Hematopoietic multipotent progenitor cell (in vitro differentiated cells): Measurements from ENCODE around the gene GLG1. TPM values are rescaled to one million over a fixed set of nuclear protein-coding genes. Genes with fewer than 3 reads are reported as not detected.

Source experiments
- DNase-seq, 3 donors: peaks; one replicate each; pipeline ENCODE4 v3.0.0-alpha.2; 2011 to 2015; ENCODE audit warnings: low read depth in 2 of 3, low spot score in 2 of 3
- total RNA-seq: library from RNA; depleted of rRNA; stranded (reverse); fragments of >200 nt; gene quantifications from one replicate; pipeline ENCODE4 v1.2.3, GENCODE V29; 2012

Gene GLG1
- total RNA-seq, 1 donor = 32.9 TPM

DNA sequence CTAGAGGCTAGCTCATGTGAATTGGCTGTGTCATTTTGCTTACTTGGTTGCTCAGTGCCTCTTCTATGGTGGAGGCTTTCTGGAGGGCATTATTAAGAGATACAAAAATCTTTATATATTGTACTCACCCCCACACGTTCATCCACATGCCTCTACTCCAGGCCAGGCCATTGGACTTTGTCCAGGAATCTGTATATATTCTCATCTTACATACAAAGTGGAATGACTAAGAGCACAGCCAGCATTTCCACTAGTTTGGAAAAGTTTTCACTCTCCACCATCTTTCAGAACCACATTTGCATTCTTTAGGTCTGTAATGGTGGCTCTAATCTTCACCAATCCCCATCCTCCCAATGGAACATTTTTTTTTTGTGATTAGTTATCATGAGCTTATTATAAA lies 4.8 kb upstream of the GLG1 start:
- DNase-seq = no peak

DNA sequence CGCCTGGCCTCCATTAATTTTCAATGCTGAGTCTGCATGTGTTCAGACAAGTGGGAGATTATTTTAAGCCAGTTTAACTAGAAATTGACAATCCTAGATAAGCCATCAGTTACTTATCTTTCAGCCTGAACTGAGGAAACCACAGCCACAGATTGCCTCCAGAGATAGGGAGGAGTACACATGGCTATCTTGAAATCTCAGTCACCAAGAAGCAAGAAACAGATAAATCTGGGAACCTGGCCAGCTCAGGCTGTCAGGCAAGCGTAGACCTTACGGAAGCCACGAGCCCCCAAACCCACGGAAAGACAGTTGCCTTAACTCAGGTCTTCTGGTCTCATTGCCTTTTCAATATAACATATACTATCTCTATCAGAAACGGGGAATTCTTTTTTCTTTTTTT lies 2.0 kb upstream of the GLG1 start:
- peak in 2 of 3 donors; percentile 89 to 95 for DNase-seq

DNA sequence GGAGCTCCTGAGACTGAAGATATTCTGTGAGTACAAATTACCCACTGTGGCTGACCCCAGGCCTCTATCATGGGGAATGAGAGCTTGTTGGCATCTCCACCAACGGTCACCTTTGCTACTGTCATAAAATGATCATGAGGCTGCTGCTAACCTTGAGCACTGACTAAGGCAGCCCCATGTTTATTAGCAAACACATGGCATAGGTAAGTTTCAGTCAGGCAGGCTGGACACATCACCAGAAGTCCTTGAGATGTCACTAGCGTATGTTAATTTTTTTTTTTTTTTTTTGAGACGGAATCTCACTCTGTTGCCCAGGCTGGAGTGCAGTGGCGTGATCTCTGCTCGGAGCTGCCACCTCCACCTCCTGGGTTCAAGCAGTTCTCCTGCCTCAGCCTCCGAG lies 1.5 kb upstream of the GLG1 start:
- no peak for DNase-seq

DNA sequence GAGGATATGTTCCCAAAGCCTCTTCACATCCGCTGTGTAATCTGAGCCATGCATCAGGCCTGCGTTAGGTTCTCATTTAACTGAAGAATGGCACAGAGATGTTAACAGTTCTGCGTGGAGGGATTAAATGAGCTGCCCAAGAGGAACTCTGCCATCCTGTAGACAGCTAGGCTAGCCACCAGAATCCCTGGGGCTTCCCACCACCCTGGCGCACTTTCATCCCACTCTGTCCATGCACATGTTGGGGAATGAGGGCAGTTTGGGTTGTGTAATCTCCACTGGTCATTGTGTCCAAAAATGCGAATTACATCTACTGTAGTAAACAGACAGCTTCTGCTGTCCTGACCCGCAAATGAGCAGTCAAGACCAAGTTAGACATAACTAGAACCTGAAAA lies 1.0 kb upstream of the GLG1 start:
- DNase-seq = no peak

DNA sequence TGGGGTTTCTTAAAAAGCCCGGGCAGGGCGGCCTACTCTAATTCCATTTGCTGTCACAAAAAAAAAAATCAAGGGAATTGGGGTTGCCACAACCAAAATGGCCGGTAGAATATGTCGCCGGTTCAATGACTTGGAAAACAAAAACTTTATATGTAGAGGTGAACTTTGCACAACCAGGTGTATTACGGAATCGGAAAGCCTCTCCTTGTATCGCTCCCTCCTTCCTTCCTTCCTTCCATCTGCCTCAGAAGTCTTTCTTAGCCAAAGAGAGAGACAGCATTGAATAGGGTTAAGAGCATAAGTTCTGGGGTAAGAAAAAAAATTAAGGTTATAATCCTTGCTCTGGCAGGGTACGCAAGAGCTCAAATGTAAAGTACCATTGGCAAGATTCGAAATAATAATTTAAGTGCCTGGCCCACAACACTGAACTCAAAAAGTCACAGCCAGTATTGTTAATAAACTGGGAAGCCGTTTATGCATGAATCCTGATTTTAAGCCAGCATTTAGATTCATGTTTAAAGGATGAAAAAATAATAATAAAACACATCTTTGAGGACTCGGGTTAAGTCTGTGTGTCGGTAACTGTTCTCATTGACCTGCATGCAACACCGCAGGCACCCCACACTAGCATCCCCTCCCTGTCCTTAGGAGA lies 522 bp upstream of the GLG1 start:
- DNase-seq = no peak

DNA sequence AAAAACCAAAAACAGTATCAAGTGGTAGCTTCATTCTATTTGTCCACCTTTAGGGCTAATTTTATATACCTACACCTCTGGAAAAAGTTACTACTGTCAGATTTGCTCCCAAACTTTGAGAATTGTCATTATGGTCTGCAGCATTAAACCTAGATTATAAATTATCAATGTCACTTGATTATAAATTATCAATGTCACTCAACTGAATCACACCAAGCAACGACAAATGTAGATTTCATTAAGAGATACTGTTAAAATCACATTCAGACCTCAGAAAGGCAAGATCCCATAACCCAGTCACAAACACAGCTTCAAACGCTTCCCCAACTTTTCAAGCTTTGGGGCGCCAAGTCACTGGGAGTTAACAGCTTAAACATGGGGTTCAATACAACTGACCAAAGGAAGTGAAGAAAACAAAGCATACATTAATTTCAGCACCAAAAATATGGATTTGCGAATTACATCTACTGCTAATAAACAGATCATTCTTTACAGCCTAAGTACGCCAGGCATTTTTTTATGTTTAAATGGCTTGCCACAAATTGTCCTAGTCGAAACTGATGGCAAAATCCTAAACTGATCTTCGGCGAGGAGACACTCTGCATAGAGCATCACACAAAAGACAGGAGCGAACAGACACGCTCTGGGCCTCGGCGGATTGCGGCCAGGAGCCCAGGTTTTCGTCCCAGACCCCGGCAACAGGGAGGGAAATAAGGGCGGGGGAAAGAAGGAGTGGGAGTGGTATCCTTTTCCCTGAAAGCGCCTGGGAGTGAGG lies 981 bp downstream of the GLG1 start:
- no peak for DNase-seq

DNA sequence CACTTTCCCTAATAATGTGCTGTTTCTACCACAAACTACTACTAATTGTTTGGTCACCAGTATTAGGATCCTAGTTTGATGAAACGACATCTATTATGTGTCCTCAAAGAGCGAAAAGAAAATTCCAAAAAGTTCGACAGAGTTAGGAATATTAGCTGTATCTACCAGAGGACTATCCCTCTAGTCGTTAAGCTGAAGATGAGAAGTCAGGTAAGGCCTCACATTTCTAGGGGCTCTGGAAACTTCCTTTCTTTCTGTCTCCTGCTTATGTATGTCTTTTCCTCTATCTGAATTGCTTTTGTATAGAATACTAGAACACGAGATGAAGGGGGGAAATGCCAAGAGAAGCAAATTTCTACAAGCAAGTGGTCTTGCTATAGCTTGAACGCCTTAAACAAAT lies 1.6 kb downstream of the GLG1 start:
- no peak for DNase-seq

DNA sequence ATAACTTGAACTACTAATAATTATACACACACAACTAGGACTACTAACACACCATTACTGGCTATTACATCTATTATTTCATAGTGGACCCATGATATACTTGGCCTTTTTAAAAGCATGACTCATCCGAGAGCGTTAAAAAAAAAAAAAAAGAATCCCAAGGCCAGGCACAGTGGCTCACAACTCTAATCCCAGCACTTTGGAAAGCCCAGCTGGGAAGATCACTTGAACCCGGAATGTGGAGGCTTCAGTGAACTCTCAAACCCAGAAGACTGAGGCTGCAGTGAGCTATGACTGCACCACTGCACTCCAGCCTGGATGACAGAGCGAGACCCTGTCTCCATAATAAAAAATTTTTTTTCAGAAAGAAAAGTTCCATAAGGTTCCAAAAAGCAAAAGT lies 3.1 kb downstream of the GLG1 start:
- DNase-seq = no peak

DNA sequence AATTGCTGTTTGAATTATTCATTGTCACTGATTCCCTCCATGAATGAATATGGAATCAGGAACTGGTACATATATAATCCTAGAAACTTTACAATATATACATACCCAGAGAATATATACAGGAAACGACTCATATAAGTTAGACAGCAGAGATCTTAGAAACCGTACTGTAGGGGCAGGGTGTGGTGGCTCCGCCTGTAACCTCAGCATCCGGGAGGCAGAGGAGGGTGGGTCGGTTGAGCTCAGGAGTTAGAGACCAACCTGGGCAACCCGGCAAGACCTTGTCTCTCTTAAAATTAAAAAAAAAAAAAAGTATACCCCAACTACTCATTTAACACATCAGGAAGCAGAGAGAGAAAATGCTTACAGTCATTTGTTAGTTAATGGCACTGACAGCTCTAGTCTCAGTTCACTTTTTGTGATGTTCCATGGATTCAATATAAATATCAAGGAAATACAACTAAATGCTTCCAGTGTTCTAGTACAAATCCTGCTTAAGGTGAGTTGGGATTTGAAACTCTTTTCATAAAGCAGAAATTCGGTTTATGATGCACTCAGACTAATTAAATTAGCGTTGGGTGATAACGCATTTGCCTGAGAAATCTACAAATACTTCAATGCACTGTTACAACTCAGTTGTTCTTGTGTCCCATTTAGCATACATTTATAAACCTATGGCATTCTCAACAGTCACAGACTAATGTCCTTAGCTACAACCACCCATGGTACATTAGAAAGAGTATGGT lies 5.6 kb downstream of the GLG1 start:
- DNase-seq = no peak

DNA sequence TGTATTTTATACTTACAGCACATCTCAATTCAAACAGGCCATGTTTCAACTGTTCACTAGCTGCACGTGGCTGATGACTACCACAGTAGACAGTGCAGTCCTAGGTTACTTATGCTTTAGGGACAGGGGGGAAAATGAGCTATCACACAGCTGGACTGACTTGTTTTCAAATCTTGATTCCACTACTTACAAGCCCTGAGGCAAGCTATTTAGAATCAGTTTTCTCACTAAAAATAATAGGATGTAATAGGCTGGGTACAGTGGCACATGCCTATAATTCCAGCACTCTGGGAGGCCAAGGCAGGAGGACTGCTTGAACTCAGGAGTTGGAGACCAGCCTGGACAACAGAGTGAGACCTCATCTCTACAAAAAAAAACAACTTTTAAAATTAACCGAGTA lies 10.3 kb downstream of the GLG1 start:
- DNase-seq = no peak

DNA sequence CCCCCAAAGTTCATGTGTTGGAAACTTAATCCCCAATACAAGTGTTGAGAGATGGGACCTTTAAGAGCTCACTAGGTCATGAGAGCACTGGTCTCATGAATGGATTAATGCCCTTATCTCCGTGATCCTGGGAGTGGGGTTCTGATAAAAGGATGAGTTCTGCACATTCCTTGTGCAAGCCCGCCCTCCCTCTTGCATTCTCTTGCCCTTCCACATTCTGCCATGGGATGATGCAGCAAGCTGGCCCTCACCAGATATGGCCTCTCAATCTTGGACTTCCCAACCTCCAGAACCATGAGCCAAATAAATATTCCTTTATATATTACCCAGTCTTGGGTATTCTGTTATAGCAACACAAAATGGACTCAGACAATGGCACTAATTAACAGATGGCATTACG lies 14.1 kb downstream of the GLG1 start:
- DNase-seq = no peak

DNA sequence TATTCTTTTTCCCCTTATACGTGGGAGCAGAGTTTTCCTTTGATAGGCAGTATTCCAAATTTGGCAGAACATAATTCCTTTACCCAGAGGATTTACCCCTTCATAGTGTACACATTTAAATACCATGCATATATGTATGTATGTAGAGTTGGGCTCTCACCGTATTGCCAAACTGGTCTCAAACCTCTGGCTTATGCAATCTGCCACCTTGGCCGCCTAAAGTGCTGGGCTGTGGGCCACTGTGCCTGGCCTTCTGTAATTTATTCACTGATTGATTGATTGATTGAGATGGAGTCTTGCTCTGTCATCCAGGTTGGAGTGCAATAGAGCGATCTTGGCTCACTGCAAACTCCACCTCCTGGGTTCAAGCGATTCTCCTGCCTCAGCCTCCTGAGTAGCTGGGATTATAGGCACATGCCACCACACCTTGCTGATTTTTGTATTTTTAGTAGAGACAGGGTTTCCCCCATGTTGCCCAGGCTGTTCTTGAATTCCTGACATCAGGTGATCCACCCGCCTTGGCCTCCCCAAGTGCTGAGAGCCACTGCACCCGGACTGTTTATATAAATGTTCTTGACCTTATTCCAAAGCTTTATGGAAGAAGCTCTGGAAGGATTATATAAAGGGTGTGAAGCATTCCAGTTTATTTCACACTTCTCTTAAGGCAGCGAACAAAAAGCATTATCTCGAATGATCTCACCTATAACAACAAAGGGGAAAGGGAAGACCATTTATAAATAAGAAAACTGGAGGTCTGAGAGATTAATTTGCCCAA lies 14.9 kb downstream of the GLG1 start:
- no peak for DNase-seq

DNA sequence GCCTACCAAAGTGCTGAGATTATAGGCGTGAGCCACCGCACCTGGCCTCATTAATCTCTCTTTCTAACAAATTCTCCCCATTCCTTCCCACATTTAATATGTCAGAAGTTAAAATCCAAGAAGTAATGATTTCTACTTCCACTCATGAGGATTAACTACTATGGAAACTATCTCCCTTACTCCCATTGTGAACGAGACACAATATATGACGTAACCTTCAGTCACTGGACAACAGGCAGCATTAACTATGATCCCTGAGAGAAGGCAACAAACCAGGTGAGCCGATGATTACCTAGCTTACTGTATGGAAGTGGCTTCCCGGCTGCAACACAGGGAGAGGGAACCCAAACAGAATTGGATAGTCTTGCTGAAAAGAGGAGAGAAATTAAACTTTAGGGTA lies 20.0 kb downstream of the GLG1 start:
- DNase-seq = no peak

DNA sequence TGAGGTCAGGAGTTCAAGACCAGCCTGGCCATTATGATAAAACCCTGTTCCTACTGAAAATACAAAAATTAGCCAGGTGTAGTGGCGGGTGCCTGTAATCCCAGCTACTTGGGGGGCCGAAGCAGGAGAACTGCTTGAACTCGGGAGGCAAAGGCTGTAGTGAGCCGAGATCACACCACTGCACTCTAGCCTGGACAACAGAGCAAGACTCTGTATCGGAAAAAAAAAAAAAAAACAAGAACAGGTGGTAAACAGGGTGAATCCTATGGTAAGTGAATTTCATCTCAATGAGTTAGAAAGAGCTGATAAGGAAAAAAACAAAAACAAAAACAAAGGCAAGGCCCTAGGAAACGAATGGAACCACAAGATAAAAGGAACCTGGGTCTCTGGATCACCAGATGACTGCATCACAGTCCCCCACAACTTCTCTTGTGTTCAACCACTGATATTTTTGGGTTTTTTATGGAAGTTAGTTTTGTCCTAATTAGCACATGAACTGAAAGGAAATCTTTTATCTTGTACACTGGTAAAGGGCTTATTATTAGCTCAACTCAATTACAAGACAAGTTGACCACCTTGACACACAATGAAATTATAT lies 21.0 kb downstream of the GLG1 start:
- no peak for DNase-seq

DNA sequence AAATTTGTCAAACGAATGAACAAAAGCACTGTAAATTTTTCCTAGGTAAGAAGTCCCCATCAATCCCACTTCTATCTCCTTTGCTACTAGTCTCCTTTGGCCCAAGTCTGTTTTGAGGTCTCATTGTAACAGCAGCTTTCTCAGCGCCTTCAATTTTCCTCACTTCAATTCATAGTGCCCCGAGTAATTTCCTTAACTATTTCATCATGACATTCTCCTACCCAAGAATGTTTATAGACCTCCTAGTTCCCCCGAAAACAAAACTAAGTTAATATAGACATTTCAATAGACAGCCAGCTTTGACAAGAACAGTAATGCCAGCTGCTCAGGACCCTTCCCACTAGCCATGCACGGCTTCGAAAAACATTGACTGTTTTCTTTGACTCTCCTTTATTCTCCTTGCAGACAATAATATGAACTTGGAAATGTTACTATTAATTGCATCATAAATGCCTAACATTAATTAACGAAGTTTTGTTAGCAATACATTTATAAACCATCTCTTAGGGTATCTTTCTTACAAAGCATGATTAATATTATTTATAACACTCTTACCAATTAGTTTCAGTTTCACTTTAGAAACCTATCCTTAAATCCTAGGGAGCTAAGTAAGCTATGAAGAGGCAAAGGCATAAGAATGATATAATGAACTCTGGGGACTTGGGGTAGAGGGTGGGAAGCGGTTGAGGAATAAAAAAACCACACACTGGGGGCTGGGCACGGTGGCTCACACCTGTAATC lies 22.8 kb downstream of the GLG1 start:
- no peak for DNase-seq

DNA sequence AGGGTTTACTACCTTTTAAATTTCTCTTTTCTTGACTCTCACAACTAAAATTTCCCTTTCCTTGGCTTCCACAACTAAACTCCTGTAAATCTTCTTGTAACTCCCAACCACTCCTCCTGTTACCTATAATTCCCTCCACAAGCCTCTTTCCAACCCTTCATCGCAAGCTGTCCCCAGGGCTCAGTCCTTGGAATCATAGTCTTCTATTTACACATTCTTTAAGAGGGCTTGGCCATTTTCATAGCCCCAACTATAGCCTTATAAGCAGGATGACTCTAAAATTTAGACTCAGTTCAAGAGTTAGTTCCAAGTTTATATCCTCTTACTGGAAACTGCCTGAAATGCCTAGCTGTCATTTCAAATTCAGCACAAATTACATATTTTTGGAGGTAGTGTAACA lies 23.9 kb downstream of the GLG1 start:
- no peak for DNase-seq

DNA sequence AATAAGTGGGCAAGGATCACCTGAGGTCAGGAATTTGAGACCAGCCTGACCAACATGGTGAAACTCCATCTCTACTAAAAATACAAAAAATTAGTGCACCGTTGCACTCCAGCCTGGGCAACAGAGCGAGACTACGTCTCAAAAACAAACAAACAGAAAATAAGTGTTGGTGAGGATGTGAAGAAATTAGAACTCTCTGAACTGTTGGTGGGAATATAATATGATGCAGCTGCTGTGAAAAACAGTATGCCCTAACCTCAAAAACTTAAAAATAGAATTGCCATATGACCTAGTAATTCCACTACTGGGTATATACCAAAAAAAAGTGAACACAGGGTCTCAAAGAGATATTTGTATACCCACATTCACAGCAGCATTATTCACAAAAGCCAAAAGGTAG lies 26.1 kb downstream of the GLG1 start:
- DNase-seq = no peak

DNA sequence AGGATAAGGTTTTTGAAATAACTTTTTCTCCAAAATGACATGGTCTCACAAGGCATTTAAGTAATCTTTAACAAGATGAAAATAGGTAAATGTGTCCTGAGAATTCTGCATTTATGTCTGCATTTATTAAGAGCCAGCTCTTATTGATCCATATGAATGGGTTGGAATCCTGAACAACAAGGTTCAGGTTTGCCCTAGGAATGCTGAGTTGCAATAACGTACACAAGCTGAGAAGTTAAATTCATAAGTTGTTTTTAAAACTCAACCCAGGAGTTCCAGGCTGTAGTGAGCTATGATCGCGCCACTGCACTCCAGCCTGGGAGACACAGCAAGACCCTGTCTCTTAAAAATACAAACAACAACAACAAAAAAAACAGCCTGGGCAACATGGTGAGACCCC lies 28.1 kb downstream of the GLG1 start:
- DNase-seq = no peak

DNA sequence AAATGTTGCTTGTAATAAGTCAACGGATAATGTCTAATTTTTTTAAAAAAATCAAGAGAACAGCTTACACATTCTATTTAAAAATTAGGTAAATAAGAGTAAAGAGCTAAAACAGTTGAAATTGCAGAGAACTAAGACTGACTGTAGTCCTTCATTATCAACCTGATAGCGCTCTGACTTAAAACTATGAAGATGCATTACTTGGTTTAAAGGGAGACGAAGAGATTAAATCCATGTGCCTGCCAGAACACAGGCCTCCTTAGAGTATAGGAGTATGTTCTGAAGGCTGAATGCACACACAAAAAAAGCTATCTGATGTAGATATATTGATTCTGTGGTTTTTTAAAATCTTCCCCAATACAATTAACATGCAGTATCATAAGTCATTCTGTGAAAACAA lies 28.5 kb downstream of the GLG1 start:
- no peak for DNase-seq

DNA sequence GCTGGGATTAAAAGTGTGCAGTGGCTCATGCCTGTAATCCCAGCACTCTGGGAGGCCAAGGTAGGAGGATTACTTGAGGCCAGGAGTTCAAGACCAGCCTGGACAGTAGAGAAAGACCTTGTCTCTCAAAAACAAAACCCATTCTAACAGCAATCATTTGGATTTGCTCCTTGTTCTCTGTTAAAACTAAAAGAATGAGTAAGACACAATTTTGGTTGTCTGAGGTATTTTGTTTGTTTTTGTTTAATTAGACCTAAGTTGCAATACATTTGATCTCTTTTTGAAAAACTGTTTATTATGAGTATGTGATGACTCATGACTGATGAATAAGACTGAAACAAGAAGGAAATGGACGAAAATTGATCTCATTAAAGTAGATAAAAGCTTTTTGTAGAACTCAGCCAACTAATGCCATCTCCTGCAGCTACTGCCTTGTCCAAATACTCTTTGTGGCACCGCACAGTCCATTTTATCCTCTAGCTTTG lies 29.0 kb downstream of the GLG1 start:
- DNase-seq = no peak
